Ishikawa (cell line): ENCODE data around the gene GSX1.

Experiments used
- EP300 ChIP-seq: IDR thresholded peaks from 2 replicates; pipeline ENCODE4 v1.6.1; 2012; ENCODE audit warnings: borderline replicate concordance
- TAF1 ChIP-seq: IDR thresholded peaks from 2 replicates; pipeline ENCODE4 v1.6.1; 2012; ENCODE audit warnings: low read depth, mild to moderate bottlenecking

DNA sequence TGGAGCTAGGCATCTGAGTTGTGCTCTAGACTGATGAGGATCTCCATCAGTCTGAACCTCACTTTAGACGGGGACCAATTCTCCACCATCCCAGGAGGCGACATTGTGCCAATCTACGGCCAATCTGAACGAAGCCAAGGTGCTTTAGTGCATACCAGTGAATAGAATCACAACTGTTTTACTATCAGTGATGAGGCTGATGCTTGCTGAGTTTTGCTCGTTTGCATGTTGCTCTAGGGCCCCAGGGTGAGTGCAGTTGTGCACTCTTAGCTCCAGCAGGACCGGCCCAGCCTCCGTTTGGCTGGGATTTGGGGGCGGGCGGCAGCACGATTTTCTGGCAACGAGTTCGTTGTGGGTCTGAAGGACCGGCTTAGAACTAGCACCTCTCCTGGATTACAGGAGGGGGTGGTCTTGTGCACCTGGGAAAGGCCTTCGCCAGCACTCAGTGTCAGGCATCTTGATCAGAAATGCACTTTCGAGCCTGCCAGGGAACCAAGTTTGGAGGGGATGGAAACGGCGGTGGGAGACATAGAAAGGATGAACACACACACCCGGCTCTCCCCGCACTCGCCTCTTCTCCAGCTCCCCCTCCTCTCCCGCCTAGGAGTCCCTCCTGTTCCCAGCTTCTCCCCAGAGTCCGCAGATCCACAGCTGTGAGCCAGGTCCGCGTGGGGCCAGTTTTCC lies 4.4 kb downstream of the GSX1 start:
- TF ChIP-seq EP300 (no peak), TAF1 (no peak)
